ENCODE measurements around the gene TNIP1.

Gene TNIP1

DNA sequence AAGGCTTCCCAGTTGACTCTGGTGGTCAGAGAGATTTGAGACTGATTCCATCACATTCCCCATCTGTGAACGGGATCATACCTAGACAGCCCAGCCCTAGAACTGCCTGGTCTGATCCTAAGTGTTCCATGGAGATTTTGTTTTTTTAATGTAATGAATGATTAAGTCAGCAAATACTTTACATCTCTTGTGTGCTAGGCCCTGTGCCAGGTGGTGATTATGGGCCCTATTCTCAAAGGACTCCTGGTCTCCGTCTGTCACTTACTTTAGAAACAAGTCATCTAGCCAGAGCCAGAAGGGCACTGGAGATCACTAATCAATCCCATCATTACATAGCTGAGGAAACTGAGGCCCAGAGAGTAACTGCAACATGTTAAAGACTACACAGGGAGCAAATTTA is 61.5 kb downstream of the TNIP1 start:
- H3F3A ChIP-seq (ENCODE audit: control insufficient read depth, insufficient read depth), result no peaks in the 10 kb centered on the region
- H3K9me2 ChIP-seq (replicated peaks; ENCODE audit: control insufficient read depth, low read length), result no peaks in the 10 kb centered on the region
- H3K9me3 ChIP-seq (ENCODE audit: control insufficient read depth, insufficient read depth, low read length), result no peaks in the 10 kb centered on the region
- no peak overlapping the region for H3K4me3 ChIP-seq (ENCODE audit: low read length)
- H3K4me1 ChIP-seq (ENCODE audit: control insufficient read depth, low read length), result no peaks in the 10 kb centered on the region
- H3K36me3 ChIP-seq (ENCODE audit: control insufficient read depth, low read length), result no peaks in the 10 kb centered on the region
- no peaks in the 10 kb centered on the region for H3K79me2 ChIP-seq (ENCODE audit: control insufficient read depth, low read length)
- H3K4me2 ChIP-seq (ENCODE audit: low read length), result no peak overlapping the region
- no peak overlapping the region for H3K27ac ChIP-seq (ENCODE audit: low read depth, low read length)
- H4K20me1 ChIP-seq (ENCODE audit: control insufficient read depth, insufficient read depth, low read depth, low read length), result no peaks in the 10 kb centered on the region
- peaks cover 12% of the 10 kb centered on the region; the same call in 1 of the 2 replicates for H3K27me3 ChIP-seq (ENCODE audit: control insufficient read depth, low read length)
- TF ChIP-seq EZH2phosphoT487 (IDR thresholded peaks at IDR 0.05; ENCODE audit: borderline replicate concordance, low read length), result no peak
- TF ChIP-seq, protein P1, sequence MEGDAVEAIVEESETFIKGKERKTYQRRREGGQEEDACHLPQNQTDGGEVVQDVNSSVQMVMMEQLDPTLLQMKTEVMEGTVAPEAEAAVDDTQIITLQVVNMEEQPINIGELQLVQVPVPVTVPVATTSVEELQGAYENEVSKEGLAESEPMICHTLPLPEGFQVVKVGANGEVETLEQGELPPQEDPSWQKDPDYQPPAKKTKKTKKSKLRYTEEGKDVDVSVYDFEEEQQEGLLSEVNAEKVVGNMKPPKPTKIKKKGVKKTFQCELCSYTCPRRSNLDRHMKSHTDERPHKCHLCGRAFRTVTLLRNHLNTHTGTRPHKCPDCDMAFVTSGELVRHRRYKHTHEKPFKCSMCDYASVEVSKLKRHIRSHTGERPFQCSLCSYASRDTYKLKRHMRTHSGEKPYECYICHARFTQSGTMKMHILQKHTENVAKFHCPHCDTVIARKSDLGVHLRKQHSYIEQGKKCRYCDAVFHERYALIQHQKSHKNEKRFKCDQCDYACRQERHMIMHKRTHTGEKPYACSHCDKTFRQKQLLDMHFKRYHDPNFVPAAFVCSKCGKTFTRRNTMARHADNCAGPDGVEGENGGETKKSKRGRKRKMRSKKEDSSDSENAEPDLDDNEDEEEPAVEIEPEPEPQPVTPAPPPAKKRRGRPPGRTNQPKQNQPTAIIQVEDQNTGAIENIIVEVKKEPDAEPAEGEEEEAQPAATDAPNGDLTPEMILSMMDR (IDR thresholded peaks at IDR 0.05; ENCODE audit: low read depth, low read length, poor library complexity, severe bottlenecking), result no peak

DNA sequence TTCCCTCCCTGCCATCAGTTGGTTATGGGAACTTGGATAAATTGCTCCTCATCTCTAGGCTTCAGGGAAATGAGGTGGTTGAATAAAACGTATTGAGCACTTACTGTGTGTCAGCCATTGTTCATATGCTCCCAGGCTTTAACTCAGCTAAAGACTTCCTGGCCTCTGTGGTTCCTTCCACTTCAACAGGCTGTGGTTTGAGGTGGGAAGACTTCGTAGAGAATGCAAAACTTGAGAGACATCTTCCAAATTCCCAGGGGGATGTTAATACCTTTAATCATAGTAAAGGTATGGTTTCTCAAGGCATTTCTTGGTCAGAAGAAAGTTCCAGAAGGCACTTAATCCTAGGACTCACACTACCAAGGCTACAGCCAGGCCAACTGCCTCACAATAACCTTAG is 62.0 kb downstream of the TNIP1 start:
- Histone ChIP-seq H3K4me2 (ENCODE audit: low read length) (no peak overlapping the region), H3K79me2 (ENCODE audit: control insufficient read depth, low read length) (no peaks in the 10 kb centered on the region), H4K20me1 (ENCODE audit: control insufficient read depth, insufficient read depth, low read depth, low read length) (no peaks in the 10 kb centered on the region), H3K27me3 (ENCODE audit: control insufficient read depth, low read length) (peaks cover 12% of the 10 kb centered on the region; the same call in 1 of the 2 replicates), H3K4me1 (ENCODE audit: control insufficient read depth, low read length) (no peaks in the 10 kb centered on the region), H3K36me3 (ENCODE audit: control insufficient read depth, low read length) (no peaks in the 10 kb centered on the region), H3F3A (ENCODE audit: control insufficient read depth, insufficient read depth) (no peaks in the 10 kb centered on the region), H3K4me3 (ENCODE audit: low read length) (no peak overlapping the region), H3K9me2 (replicated peaks; ENCODE audit: control insufficient read depth, low read length) (no peaks in the 10 kb centered on the region), H3K9me3 (ENCODE audit: control insufficient read depth, insufficient read depth, low read length) (no peaks in the 10 kb centered on the region), H3K27ac (ENCODE audit: low read depth, low read length) (no peak overlapping the region)
- TF ChIP-seq EZH2phosphoT487 (IDR thresholded peaks at IDR 0.05; ENCODE audit: borderline replicate concordance, low read length), result no peak
- TF ChIP-seq, protein P1 (IDR thresholded peaks at IDR 0.05; ENCODE audit: low read depth, low read length, poor library complexity, severe bottlenecking), result no peak

DNA sequence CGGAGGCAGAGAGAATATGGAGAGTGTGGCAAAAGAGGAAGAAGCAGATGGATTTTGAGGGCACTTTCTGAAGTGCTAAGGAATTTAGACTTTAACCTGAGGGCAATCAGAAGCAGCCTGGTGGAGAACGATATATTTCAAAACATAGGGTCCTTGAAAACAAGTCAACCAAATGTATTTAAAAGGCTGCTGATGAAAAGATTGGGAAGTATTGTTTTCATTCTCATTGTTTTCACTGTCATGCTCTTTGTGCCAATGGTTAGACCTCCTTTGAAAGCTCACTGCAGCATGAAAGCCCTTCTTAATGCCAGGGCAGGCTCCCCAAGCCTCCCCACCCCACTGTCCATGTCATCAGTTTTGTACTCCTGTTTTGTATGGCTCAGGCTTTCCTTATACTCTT is 62.9 kb downstream of the TNIP1 start:
- no peaks in the 10 kb centered on the region for H3K36me3 ChIP-seq (ENCODE audit: control insufficient read depth, low read length)
- H3K9me2 ChIP-seq (replicated peaks; ENCODE audit: control insufficient read depth, low read length), result no peaks in the 10 kb centered on the region
- H4K20me1 ChIP-seq (ENCODE audit: control insufficient read depth, insufficient read depth, low read depth, low read length), result no peaks in the 10 kb centered on the region
- no peaks in the 10 kb centered on the region for H3F3A ChIP-seq (ENCODE audit: control insufficient read depth, insufficient read depth)
- H3K4me3 ChIP-seq (ENCODE audit: low read length), result no peak overlapping the region
- no peak overlapping the region for H3K4me2 ChIP-seq (ENCODE audit: low read length)
- H3K9me3 ChIP-seq (ENCODE audit: control insufficient read depth, insufficient read depth, low read length), result no peaks in the 10 kb centered on the region
- peaks cover 12% of the 10 kb centered on the region; the same call in 1 of the 2 replicates for H3K27me3 ChIP-seq (ENCODE audit: control insufficient read depth, low read length)
- H3K27ac ChIP-seq (ENCODE audit: low read depth, low read length), result no peak overlapping the region
- no peaks in the 10 kb centered on the region for H3K4me1 ChIP-seq (ENCODE audit: control insufficient read depth, low read length)
- TF ChIP-seq, protein P1 (IDR thresholded peaks at IDR 0.05; ENCODE audit: low read depth, low read length, poor library complexity, severe bottlenecking), result no peak
- no peaks in the 10 kb centered on the region for H3K79me2 ChIP-seq (ENCODE audit: control insufficient read depth, low read length)

DNA sequence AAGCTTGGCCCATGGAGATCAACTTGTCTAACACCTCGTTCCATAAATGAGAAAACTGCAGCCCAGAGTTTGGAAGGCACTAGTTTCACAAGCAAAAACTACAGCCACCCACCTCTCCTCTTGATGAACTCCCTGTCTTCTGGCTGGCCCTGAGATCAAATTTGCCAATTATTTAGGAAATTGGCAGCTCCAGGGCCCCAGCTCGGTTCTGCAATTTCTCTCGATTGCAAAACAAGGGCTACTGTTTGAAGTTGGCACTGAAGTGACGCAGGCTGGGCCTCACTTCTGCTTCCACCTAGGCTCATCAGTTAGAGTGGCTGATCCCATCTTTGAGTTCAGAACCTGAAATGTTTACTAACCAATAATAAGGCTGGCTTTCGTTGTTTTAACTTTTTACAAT is 64.1 kb downstream of the TNIP1 start:
- Histone ChIP-seq H3K4me2 (ENCODE audit: low read length) (no peak overlapping the region), H3F3A (ENCODE audit: control insufficient read depth, insufficient read depth) (no peaks in the 10 kb centered on the region), H3K4me1 (ENCODE audit: control insufficient read depth, low read length) (no peaks in the 10 kb centered on the region), H3K79me2 (ENCODE audit: control insufficient read depth, low read length) (no peaks in the 10 kb centered on the region), H3K27me3 (ENCODE audit: control insufficient read depth, low read length) (peaks cover 12% of the 10 kb centered on the region; the same call in 1 of the 2 replicates), H3K9me3 (ENCODE audit: control insufficient read depth, insufficient read depth, low read length) (no peaks in the 10 kb centered on the region), H3K27ac (ENCODE audit: low read depth, low read length) (no peak overlapping the region), H3K4me3 (ENCODE audit: low read length) (no peak overlapping the region), H4K20me1 (ENCODE audit: control insufficient read depth, insufficient read depth, low read depth, low read length) (no peaks in the 10 kb centered on the region), H3K36me3 (ENCODE audit: control insufficient read depth, low read length) (no peaks in the 10 kb centered on the region), H3K9me2 (replicated peaks; ENCODE audit: control insufficient read depth, low read length) (no peaks in the 10 kb centered on the region)
- no peak for TF ChIP-seq EZH2phosphoT487 (IDR thresholded peaks at IDR 0.05; ENCODE audit: borderline replicate concordance, low read length)
- TF ChIP-seq, protein P1 (IDR thresholded peaks at IDR 0.05; ENCODE audit: low read depth, low read length, poor library complexity, severe bottlenecking), result no peak

All from DOHH2 (cell line).